Skin of body (tissue), 2 donors: Measurements from ENCODE around the gene FAM50A. TPM values are rescaled to one million over a fixed set of nuclear protein-coding genes. Genes with fewer than 3 reads are reported as not detected.

Experiments used
- DNase-seq: peaks from one replicate; lab custom pipeline; 2025; lab: John Stamatoyannopoulos, UW
- total RNA-seq: library from RNA; depleted of rRNA; stranded (reverse); fragments of >200 nt; gene quantifications from one replicate; pipeline ENCODE4 v1.2.3, GENCODE V29; 2014

The FAM50A gene
- total RNA-seq, 1 donor from 2014 or later: 20.4 TPM

DNA sequence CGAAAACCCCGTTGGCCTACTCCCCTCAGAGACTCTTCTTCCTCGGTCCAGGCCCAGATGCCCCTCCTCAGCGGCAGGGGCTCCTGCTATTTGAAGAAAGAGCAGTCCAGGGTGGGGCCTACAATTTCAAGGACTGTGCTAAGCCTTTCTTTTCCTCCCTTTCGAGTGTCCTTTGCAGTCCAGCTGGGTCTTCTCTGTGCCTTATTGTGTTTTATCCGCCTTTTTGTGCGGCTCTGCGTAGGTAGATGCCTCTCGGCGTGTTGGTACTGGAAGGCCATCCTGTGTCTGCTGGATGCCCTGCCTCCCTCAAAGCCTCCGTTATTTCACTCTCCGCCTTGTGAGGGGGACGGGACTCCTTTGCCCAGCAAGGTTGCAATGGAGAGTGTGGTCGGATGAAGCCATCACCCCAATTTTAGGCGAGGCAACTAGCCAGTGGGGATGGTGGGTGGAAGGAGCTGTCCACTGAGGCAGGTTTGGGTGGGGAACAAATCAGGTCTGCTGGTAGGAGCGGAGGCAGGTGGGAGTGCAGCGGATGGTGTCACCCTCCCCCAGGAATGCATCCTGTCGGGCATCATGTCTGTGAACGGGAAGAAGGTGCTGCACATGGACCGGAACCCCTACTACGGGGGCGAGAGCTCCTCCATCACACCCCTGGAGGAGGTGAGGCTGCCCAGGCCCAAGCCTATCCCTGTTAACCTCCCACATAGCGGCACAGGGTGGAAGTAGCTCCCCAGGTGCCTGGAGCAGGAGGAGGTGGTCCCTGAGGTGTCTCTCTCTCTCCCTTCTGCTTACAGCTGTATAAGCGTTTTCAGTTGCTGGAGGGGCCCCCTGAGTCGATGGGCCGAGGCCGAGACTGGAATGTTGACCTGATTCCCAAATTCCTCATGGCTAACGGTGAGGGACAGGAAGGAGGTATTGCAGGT is 5.7 kb upstream of the FAM50A start:
- no peak for DNase-seq

DNA sequence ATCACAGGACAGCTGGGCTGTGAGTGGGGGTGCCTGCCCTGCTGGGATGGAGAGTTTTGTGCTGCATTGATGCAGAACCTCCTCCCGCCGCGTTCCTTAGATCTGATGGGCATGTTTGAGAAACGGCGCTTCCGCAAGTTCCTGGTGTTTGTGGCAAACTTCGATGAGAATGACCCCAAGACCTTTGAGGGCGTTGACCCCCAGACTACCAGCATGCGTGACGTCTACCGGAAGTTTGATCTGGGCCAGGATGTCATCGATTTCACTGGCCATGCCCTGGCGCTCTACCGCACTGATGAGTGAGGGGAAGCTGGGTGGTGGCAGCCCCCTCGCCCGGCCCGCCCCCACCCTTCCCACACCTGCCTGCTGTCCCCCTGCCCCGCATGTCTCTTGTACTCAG is 4.1 kb upstream of the FAM50A start:
- no peak for DNase-seq

DNA sequence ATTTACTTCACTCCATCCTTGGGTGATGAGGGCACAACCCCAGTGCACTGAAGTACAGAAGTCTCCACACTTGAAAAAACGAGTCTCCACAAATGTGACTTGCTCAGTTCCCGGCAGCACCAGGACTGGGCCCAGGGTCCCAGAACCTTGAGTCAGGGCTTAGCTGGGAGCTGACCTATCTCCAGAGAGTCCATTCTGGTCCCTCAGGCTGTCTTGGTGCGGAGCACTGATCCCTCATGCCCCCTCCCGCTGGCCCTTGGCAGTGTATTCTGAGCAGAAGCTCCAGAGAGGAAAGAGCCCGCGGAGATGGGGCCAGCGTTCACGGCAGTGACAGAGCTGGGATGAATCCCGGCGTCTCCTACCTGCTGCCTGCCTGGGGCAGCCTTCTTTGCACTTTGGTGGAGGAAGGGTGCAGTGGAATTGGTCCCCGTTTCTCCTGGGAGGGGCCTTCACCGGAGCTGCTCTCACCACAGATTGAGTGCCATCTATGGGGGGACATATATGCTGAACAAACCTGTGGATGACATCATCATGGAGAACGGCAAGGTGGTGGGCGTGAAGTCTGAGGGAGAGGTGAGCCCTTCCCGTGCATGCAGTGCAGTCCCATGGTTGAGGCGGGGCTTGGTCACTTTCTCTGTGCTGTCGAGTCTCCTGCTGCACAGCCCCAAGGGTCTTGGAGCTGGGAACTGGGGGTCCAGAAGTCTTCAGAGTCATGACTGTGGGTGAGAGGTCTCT is 3.2 kb upstream of the FAM50A start:
- no peak for DNase-seq

DNA sequence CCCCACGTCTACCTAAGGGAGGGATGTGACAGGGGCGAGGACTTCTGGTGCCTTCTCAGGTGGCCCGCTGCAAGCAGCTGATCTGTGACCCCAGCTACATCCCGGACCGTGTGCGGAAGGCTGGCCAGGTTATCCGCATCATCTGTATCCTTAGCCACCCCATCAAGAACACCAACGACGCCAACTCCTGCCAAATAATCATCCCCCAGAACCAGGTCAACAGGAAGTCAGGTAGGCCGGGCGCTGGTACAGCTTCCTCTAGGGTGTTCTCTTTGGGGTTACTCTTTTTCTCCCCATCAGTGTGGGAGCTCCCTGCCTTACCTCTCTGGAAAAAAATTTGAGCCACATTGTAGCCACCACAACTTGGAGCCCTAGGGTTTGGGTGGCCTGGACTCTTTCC is 2.4 kb upstream of the FAM50A start:
- no peak for DNase-seq

DNA sequence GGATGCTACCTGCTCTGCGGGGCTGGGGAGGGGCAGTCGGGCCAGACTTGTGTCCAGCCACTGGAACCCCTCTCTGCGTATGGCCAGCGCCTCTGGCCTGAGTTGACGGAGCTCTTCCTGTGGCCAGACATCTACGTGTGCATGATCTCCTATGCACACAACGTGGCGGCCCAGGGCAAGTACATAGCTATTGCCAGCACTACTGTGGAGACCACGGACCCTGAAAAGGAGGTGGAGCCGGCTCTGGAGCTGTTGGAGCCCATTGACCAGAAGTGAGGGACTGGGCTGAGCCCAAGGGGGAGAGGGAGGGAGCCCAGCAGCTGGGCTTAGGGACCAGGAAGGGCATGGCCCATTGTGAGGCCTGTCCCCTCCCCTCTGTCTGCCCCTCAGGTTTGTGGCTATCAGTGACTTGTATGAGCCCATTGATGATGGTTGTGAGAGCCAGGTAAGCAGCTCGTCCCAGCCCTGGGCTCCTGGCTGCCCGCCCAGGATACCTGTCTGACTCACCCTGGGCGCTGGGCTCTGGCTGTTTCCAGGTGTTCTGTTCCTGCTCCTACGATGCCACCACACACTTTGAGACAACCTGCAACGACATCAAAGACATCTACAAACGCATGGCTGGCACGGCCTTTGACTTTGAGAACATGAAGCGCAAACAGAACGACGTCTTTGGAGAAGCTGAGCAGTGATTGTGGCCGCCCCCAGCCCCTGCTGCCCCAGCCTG is 1.8 kb upstream of the FAM50A start:
- no peak for DNase-seq

DNA sequence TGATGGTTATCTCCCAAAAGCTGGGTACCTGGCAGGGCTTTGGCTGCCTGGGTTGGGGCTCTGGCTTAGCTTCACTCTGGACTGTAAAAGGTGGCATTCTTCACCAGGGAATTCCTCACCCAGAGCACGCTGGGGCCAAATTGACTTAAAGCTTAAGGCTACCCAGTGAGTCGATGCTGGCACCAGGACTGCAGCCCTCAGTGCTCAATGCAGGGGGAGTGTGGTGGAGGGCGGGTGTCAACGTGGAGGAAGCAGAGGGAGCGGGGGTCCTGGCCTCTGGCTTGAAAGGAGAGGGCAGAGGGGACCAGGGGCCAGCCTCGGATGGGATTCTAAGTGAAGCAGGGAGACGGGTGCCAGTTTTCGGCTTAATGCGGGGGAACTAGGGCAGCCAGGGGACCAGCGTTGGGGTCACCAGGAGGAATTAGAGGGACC is 446 bp upstream of the FAM50A start:
- no peak for DNase-seq

DNA sequence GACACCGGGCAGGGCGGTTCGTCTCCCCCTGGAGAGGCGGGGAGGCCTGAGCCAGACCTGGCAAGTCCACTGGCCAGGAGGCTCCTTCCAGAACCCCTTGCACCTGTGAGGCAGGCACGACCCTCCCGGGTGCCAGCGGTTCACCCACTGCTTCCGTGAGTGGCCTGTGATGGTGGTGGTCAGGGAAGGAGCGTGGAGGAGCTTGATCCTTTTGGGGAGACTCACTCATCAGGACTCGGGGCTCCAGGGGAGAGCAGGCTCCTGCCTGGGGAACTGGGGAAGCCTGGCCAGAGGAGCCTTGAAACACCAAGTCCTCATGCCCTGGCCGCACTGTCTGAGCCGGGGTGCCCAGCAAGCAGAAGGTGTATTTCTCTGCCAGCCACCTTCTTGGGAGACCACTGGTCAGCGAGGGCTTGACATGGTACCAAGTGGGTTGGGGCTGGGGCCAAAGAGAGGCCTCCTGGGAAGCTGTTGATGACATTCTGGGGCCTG is 860 bp downstream of the FAM50A start:
- DNase-seq: no peak

DNA sequence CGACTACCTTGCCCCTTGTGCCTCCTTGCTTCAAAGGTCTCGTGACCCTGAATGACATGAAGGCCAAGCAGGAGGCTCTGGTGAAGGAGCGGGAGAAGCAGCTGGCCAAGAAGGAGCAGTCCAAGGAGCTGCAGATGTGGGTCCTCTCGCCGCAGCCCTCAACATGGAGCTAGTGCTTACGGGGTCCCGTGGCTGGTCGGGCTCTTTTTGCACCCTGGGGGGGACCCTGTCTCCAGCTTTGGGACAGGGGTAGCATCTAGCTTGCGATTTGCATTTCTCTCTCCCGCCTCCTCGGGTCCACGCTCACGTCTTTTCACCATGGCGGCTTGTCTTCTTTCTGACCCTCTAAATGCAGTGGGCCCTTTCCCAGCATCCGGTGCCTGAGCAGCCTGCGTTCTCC is 1.8 kb downstream of the FAM50A start:
- no peak for DNase-seq

DNA sequence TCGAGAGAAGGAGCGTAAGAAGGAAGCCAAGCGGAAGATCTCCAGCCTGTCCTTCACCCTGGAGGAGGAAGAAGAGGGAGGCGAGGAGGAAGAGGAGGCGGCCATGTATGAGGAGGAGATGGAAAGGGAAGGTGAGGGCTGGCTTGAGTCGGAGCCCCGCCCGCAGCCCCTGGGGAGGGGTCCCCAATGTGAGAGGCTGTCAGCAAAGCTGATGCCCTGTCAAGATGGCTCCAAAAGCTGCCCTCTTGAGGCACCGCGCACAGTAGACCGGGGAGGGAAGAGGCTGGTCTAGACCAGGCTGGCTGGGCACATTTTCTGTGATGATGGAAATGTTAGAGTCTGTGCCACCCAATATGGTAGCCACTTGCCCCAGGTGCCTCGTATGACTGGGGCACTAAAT is 2.5 kb downstream of the FAM50A start:
- no peak for DNase-seq

DNA sequence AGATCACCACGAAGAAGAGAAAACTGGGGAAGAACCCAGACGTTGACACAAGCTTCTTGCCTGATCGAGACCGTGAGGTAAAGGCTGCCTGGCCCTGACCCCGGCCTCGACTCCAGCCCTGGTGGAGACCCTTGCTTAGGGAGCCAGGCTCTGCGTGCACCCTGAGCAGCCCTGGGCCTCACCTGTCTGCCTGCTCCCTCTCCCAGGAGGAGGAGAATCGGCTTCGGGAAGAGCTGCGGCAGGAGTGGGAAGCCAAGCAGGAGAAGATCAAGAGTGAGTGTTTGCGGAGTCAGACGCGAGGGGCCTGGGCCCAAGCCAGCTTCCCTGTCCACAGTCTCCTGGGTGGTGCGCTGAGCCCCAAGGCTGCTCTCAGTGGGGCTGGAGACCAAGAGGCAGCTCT is 4.5 kb downstream of the FAM50A start:
- DNase-seq: no peak

DNA sequence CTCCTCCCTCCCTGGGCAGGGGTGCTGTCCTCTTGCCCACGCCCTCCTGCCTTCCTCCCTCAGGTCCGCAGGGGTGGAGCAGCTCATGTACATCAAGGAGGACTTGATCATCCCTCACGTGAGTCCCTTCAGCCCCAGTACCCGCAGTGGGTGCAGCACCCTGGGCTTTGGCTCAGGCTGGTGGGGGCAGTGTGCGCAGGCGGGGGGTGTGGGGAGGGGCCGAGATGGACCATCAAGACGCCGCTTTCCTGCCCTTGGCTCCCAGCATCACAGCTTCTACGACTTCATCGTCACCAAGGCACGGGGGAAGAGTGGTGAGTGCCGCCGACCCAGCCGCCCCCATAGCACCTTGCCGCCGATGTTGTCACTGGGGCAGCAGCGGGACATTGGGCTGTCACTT is 5.7 kb downstream of the FAM50A start:
- no peak for DNase-seq

DNA sequence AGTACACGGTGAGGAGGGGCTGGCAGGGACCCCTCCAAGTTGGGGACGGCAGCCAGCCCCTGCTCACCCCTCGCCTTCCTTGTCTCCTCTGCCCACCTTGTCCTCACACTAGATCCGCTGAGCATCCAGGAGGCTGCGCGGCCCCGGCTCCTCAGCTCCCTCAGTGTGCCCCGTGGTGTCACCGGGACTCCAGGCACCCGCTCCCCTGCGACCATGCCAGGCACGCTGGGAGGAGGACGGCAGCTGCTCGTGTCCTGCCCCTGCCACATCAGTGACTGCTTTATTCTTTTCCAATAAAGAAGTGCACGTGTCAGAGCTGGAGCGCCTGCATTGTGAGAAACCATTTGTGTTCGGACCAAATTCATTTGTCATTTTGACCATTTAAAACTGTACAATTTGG is 6.4 kb downstream of the FAM50A start:
- DNase-seq: no peak

DNA sequence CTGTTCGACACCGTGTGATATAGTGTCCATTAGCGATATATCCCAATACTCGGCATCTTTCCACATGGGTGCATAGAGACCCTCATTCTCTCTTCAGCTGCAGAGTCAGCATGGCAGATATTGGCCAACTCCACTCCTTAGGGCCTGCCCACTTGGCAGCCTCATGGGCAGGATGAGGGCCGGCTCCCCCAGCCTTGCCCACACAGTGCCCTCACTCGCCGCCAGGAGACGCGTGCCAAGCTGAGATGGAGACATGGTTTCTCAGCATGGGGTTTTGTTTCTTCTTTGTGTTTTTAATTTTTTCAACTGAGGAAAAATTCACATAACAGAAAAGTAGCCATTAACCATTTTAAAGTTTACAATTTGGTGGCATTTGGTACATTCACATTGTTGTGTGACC is 8.9 kb downstream of the FAM50A start:
- DNase-seq: no peak

DNA sequence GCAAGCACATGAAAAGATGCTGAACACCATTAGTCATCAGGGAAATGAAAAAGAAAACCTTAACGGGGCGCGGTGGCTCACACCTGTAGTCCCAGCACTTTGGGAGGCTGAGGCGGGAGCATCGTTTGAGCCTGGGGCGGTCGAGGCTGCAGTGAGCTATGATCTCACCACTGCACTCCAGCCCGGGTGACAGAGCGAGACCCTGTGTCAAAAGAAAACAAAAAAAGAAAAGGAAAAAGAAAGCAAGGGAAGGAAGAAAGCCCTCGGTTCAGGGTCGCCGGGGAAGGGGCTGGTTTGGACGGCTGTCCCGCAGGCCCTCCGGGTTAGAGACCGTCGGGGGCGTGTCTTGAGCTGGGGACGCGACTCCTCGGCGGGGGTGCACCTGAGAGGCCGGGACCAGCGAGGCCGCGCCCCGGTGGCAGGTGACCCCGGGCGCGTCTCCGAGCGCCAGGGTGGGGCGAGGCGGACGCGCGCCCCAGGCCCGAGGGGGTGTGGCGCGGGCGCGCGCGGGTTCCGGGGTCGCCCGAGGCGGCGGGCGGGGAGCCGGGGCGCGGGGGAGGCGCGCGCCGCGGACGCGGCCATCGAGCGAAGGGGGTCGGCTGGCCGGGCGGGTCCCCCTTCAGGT is 13.7 kb downstream of the FAM50A start:
- no peak for DNase-seq

DNA sequence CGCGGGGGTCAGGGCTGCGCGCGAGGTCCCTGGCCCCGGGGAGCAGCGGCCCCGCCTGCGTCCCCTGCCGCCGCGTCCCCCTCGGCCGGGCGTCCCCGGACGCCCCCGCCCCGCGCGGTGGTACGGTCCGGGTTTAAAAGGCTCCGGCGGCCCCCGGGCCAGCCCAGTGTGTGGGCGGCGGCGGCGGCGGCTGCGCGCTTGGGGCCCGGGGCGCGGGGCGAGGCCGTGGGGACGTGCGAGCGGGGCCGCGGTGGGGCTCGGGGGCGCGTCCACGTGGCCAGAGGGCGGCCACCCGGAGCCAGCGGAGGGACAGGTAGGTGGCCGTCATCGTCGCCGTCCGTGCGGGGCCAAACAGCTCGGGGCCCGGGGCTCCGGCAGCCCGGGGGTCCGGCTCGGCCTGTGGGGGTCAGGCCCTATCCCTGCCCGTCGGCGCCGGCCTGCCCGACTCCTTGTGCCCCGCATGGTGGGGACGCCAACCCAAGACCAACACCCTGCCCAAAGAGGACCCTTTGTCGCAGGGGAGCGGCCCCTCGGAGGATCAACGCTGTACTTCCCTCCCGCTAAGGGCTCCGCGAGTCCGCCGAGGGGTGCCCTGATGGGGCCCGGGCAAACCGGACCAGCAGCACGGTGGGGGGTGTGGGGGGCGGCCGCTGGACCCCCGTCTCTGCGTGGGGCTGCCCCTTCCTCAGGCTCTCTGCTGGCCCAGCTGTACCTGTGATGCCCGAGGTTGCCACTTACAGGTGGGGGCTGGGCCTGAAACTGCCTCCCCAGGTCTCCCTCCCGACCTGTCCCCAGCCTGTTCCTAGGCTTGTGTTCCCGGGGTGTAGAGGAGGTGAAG is 14.4 kb downstream of the FAM50A start, which contains the start of gene PLXNA3:
Gene PLXNA3, plus strand, starts transcription at position 166 of the 838 bp plus-strand sequence. CDS start 1,903 bp downstream, outside the sequence.
- DNase-seq: no peak

DNA sequence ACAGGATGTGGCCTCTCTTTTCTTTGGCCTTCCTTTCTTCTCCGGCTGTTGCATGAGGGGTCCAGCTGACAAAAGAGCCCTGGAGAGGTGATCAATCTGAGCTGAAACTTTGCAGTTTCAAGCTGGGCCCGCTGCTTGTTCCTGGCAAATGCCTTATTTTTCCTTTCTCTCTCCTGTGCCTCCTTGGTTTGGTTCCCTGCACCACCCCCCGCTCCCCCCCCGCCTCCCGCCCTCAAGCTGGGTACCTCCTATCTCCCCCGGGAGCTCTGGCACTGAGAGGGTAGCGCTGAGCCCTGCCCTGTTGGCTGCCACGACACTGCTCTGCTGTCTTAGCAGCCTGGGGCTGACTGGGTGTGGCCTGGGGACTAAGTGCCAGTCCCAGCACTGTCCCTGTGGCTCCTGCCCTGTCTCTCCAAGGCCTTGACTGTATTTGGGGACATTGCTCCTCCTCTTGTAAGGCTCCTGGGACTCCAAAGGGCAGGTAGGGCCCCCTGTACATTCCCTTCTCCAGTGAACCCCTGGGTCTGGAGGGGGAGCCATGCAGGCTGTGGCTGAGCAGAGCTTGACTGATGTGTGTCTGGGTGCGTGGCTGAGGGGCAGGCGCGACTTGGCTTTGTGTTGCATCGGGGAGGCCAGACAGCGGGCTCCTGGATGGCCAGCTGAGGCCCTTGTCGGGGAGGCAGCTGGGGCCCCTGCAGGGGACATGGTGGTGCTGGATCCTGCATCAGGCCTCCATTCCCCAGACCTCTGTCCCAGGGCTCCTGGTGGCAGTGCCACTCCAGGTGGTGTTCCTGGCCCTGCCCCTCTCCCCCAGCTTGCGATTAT is 15.2 kb downstream of the FAM50A start:
- DNase-seq: no peak

DNA sequence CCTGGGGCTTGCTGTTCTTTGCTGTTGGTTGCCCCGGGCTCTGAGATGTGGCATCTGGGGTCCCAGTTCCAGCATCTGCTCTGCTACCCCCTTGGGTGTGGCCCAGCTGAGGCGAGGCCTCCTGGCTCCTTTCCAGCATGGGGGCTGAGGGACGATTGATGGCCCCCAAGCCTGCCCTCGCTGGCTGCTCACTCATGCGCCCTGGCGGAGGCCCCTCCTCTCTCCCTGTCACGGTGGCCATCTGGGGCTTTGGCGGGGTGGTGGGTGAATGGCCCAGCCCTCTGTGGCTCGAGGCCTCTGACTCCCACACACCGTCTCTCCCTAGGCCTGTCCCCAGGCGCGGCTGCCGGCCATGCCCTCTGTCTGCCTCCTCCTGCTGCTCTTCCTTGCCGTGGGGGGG is 15.9 kb downstream of the FAM50A start:
- DNase-seq: no peak

DNA sequence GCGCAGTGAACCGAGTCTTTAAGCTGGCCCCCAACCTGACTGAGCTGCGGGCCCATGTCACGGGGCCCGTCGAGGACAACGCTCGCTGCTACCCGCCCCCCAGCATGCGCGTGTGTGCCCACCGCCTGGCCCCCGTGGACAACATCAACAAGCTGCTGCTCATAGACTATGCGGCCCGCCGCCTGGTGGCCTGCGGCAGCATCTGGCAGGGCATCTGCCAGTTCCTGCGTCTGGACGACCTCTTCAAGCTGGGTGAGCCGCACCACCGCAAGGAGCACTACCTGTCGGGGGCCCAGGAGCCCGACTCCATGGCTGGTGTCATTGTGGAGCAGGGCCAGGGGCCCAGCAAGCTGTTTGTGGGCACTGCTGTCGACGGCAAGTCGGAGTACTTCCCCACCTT is 16.4 kb downstream of the FAM50A start:
- DNase-seq: no peak

DNA sequence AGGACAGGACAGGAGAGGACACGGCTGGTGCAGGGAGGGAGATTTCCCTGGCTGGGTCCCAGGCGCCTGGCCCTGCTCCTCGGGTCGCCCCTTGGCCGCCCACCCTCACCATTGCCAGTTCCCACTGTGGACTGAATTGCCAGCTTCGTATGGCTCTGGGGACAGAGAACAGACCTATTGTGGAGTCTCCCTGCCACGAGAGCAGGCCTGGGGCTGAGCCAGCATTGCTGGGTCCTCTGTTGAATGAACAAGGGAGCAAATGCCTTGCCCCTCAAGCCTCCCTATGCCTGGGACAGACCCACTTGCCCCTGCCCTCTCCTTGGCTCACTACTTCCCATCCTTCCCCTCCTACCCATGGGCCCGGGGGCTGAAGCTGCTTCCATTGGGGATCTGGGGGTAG is 18.5 kb downstream of the FAM50A start:
- DNase-seq: no peak
